Measurements from ENCODE around the gene PLEKHG5. TPM values are rescaled to one million over a fixed set of nuclear protein-coding genes. Genes with fewer than 3 reads are reported as not detected.

PLEKHG5 gene
- total RNA-seq, 2 experiments from 2014 or later, result 1.3 to 1.8 TPM

- Mint-ChIP-seq H3K4me1 (peaks cover 28% of the 10 kb centered on the region), H3K27me3 (no peaks in the 10 kb centered on the region), H3K9me3 (no peaks in the 10 kb centered on the region), H3K36me3 (ENCODE audit: low read depth) (peaks cover 15% of the 10 kb centered on the region), H3K4me3 (no peak overlapping the region), H3K27ac (peak overlapping the region; percentile 57)
- no peak for DNase-seq
- ChIA-PET POLR2A (no interaction called here), CTCF (interaction anchor here (0.7 to 1.6 kb wide), 5 partner anchors 8 to 23 kb away, joined by 3 to 6 read pairs (median 3); partner anchors contain the start of gene PLEKHG5)
Observed at GRCh38 chr1:6467744-6468688, 23.5 kb downstream of the PLEKHG5 start.

- peaks cover 23% of the 10 kb centered on the region for H3K36me3 Mint-ChIP-seq (ENCODE audit: low read depth)
- CTCF ChIA-PET, result interaction anchor here (1.2 to 1.6 kb wide), 3 partner anchors 9 to 20 kb away, joined by 3 to 6 read pairs (median 3); no protein-coding TSS in a partner anchor
- H3K4me1 Mint-ChIP-seq, result peaks cover 36% of the 10 kb centered on the region
- H3K27me3 Mint-ChIP-seq, result no peaks in the 10 kb centered on the region
- no peaks in the 10 kb centered on the region for H3K9me3 Mint-ChIP-seq
- POLR2A ChIA-PET, result no interaction called here
- H3K4me3 Mint-ChIP-seq, result no peak overlapping the region
- no peak for DNase-seq
- peak overlapping the region; percentile 57 for H3K27ac Mint-ChIP-seq
Observed at GRCh38 chr1:6467224-6467623, 24.2 kb downstream of the PLEKHG5 start.

- Mint-ChIP-seq H3K4me1 (peaks cover 40% of the 10 kb centered on the region), H3K27me3 (no peaks in the 10 kb centered on the region), H3K27ac (peak overlapping the region; percentile 57), H3K4me3 (peak overlapping the region; percentile 79), H3K36me3 (ENCODE audit: low read depth) (peaks cover 26% of the 10 kb centered on the region), H3K9me3 (no peaks in the 10 kb centered on the region)
- ChIA-PET POLR2A (interaction anchor here (0.7 kb wide), 1 partner anchor 147 kb away, joined by 3 read pairs; the partner anchor contains the start of gene PHF13), CTCF (interaction anchor here (1.0 to 1.9 kb wide), 4 partner anchors 14 to 180 kb away, joined by 3 to 5 read pairs (median 4); no protein-coding TSS in a partner anchor)
- DNase-seq, result no peak
Observed at GRCh38 chr1:6466751-6467150, 24.7 kb downstream of the PLEKHG5 start.

GRCh38 chr1:6466023-6466422 lies 25.4 kb downstream of the PLEKHG5 start, which contains the start of gene TNFRSF25:
TSS of gene TNFRSF25 (minus strand) at chr1:6466173. CDS start at chr1:6466107, 66 bp downstream.
- Mint-ChIP-seq H3K27ac (peak within 1 kb of the TSS; percentile 90), H3K9me3 (no peaks in the 10 kb centered on the region), H3K4me1 (peaks cover 46% of the 10 kb centered on the region), H3K27me3 (no peaks in the 10 kb centered on the region), H3K36me3 (ENCODE audit: low read depth) (peaks cover 33% of the 10 kb centered on the region), H3K4me3 (peak within 1 kb of the TSS; percentile 79)
- CTCF ChIA-PET, result interaction anchor here (1.0 to 1.9 kb wide), 4 partner anchors 15 to 181 kb away, joined by 3 to 5 read pairs (median 4); no protein-coding TSS in a partner anchor
- POLR2A ChIA-PET, result no interaction called here
- peak; percentile 39 for DNase-seq

GRCh38 chr1:6465461-6466005 lies 25.9 kb downstream of the PLEKHG5 start:
- Mint-ChIP-seq H3K27ac (peak overlapping the region; percentile 90), H3K4me3 (peak overlapping the region; percentile 79), H3K36me3 (ENCODE audit: low read depth) (peaks cover 38% of the 10 kb centered on the region), H3K4me1 (peaks cover 50% of the 10 kb centered on the region), H3K27me3 (no peaks in the 10 kb centered on the region), H3K9me3 (no peaks in the 10 kb centered on the region)
- ChIA-PET POLR2A (no interaction called here), CTCF (interaction anchor here (1.0 to 1.9 kb wide), 3 partner anchors 15 to 181 kb away, joined by 3 to 5 read pairs (median 5); no protein-coding TSS in a partner anchor)
- DNase-seq, result peak; percentile 51

- POLR2A ChIA-PET, result no interaction called here
- peaks cover 42% of the 10 kb centered on the region for H3K36me3 Mint-ChIP-seq (ENCODE audit: low read depth)
Observed at GRCh38 chr1:6464915-6465314, 26.6 kb downstream of the PLEKHG5 start.

GRCh38 chr1:6464514-6464836 lies 27.0 kb downstream of the PLEKHG5 start:
- Mint-ChIP-seq H3K36me3 (ENCODE audit: low read depth) (peaks cover 42% of the 10 kb centered on the region), H3K27ac (peak overlapping the region; percentile 71), H3K4me3 (peak overlapping the region; percentile 79), H3K27me3 (no peaks in the 10 kb centered on the region), H3K4me1 (peaks cover 61% of the 10 kb centered on the region), H3K9me3 (no peaks in the 10 kb centered on the region)
- CTCF ChIA-PET, result interaction anchor here (0.7 to 1.6 kb wide), 4 partner anchors 10 to 114 kb away, joined by 3 to 5 read pairs (median 4); partner anchors contain the start of genes NOL9 and TAS1R1
- peak; percentile 42 for DNase-seq
- POLR2A ChIA-PET, result no interaction called here

More at GRCh38 chr1:6464915-6465314, 26.6 kb downstream of the PLEKHG5 start:
- H3K27me3 Mint-ChIP-seq, result no peaks in the 10 kb centered on the region
- H3K4me1 Mint-ChIP-seq, result peaks cover 57% of the 10 kb centered on the region
- no peak for DNase-seq
- H3K4me3 Mint-ChIP-seq, result peak overlapping the region; percentile 79
- H3K27ac Mint-ChIP-seq, result peak overlapping the region; percentile 90
- H3K9me3 Mint-ChIP-seq, result no peaks in the 10 kb centered on the region
- CTCF ChIA-PET, result interaction anchor here (1.0 to 1.9 kb wide), 4 partner anchors 10 to 90 kb away, joined by 3 to 5 read pairs (median 4); partner anchors contain the start of genes NOL9 and TAS1R1

GRCh38 chr1:6463120-6463412 lies 28.4 kb downstream of the PLEKHG5 start:
- Mint-ChIP-seq H3K4me1 (peaks cover 64% of the 10 kb centered on the region), H3K9me3 (no peaks in the 10 kb centered on the region), H3K4me3 (no peak overlapping the region), H3K27me3 (no peaks in the 10 kb centered on the region), H3K27ac (peak overlapping the region; percentile 76), H3K36me3 (ENCODE audit: low read depth) (peaks cover 42% of the 10 kb centered on the region)
- DNase-seq, result no peak
- CTCF ChIA-PET, result interaction anchor here (0.6 to 1.7 kb wide), 6 partner anchors 9 to 1478 kb away, joined by 3 to 7 read pairs (median 4); no protein-coding TSS in a partner anchor
- POLR2A ChIA-PET, result no interaction called here

- Mint-ChIP-seq H3K27me3 (peaks cover under 1% of the 10 kb centered on the region), H3K9me3 (no peaks in the 10 kb centered on the region), H3K36me3 (ENCODE audit: low read depth) (peaks cover 42% of the 10 kb centered on the region), H3K4me1 (peaks cover 64% of the 10 kb centered on the region), H3K27ac (peak overlapping the region; percentile 80), H3K4me3 (peak overlapping the region; percentile 20)
- CTCF ChIA-PET, result interaction anchor here (0.6 to 1.7 kb wide), 8 partner anchors 8 to 1479 kb away, joined by 3 to 7 read pairs (median 4); no protein-coding TSS in a partner anchor
- DNase-seq, result no peak
- POLR2A ChIA-PET, result no interaction called here
Observed at GRCh38 chr1:6462412-6463119, 28.9 kb downstream of the PLEKHG5 start.

- ChIA-PET POLR2A (no interaction called here), CTCF (interaction anchor here (0.8 to 1.5 kb wide), 5 partner anchors 13 to 40 kb away, joined by 3 to 5 read pairs (median 3); no protein-coding TSS in a partner anchor)
- Mint-ChIP-seq H3K4me3 (peak overlapping the region; percentile 20), H3K4me1 (peaks cover 65% of the 10 kb centered on the region), H3K27me3 (peaks cover 8% of the 10 kb centered on the region), H3K27ac (peak overlapping the region; percentile 96), H3K36me3 (ENCODE audit: low read depth) (peaks cover 42% of the 10 kb centered on the region), H3K9me3 (no peaks in the 10 kb centered on the region)
- DNase-seq, result no peak
Observed at GRCh38 chr1:6461538-6462411, 29.7 kb downstream of the PLEKHG5 start.

GRCh38 chr1:6461051-6461530 lies 30.4 kb downstream of the PLEKHG5 start:
- CTCF ChIA-PET, result no interaction called here
- Mint-ChIP-seq H3K27me3 (peaks cover 13% of the 10 kb centered on the region), H3K4me3 (peak overlapping the region; percentile 80), H3K9me3 (no peaks in the 10 kb centered on the region), H3K4me1 (peaks cover 61% of the 10 kb centered on the region), H3K27ac (peak overlapping the region; percentile 96), H3K36me3 (ENCODE audit: low read depth) (peaks cover 44% of the 10 kb centered on the region)
- POLR2A ChIA-PET, result no interaction called here
- DNase-seq, result no peak

Data from activated CD4-positive, alpha-beta T cell treated with anti-CD3 and anti-CD28 coated beads, Interleukin-2, amount 10 ng/mL, durations not matched to agents 7 days and 5 days (primary cell).